Spleen (tissue), 7 donors: ENCODE data around the gene ITIH2.

Experiments used
- CTCF ChIP-seq, 11 experiments: fragments of 200-600 bp in 7 of 11; fragments of 450-650 bp in 4 of 11; sonication (generic) in 4 of 11; IDR thresholded peaks in 8 of 11; conservative IDR thresholded peaks in 3 of 11; 1 replicate in 7 of 11; 2 replicates in 4 of 11; pipeline versions ENCODE4 v1.4.0 to v1.8.0; 2016 to 2021; ENCODE audit warnings: antibody characterized with exemption in 11 of 11, inconsistent platforms in 4 of 11, mild to moderate bottlenecking in 1 of 11
- POLR2AphosphoS5 ChIP-seq, 3 donors: sonication (generic); formaldehyde crosslinking; IDR thresholded peaks; one replicate each; pipeline ENCODE4 v1.5.1; 2017; ENCODE audit warnings: antibody characterized with exemption in 3 of 3
- donor health status: DM: no; HTN: no; CAD: no; lungs with moderate emphysema.
- donor health status: DM: no; HTN: no; CAD: no.
- donor health status: DM: no; HTN: no; CAD: no.

DNA sequence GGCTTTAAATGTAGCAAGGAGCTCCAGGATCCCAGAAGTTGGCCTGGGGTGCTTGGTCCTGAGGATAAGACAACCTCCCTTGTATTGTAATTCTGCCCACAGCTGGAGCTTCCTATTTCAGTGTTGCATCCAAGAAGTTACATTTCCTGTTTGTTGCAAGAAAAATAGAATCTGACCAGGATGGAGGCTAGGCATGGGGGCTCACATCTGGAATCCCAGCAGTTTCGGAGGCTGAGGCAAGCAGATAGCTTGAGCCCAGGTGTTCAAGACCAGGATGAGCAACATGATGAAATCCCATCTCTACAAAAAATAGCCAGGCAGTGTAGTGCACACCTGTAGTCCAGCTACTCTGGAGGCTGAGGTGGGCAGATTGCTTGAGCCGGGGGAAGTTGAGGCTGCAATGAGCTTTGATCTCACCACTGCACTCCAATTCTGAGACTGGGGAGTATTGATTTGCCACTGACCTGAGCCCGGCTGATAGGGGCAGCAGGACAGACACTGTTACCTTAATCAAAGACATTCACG is 766 bp upstream of the ITIH2 start:
- TF ChIP-seq CTCF (IDR thresholded peaks at IDR 0.05 in 8 of 11, conservative IDR thresholded peaks at IDR 0.05 in 3 of 11), result no peak
- TF ChIP-seq POLR2AphosphoS5 (IDR thresholded peaks at IDR 0.05), result no peak
